Renal cortex interstitium (tissue), 11 donors: ENCODE data around the gene CDC14B. TPM values are rescaled to one million over a fixed set of nuclear protein-coding genes. Genes with fewer than 3 reads are reported as not detected.
"Not testable (repeated sequence)": the region's sequence is repeated elsewhere in the genome, so short reads cannot be mapped to it uniquely, and the experiment has no call there.

Experiments used
- DNase-seq, 11 donors: peaks; one replicate each; pipeline ENCODE4 v3.0.0-alpha.2; 2013; ENCODE audit warnings: low read depth in 9 of 11, low spot score in 4 of 11; ENCODE audit errors: extremely low read depth in 1 of 11
- polyA plus RNA-seq, 3 donors: library from polyadenylated mRNA; unstranded; fragments of 120-200 nt; gene quantifications; one replicate each; pipeline ENCODE4 v1.2.1, GENCODE V29; 2013; ENCODE audit not compliant: insufficient read length in 3 of 3

CDC14B gene
- polyA plus RNA-seq, 3 donors, result 23.7 to 32.0 (median 28.4) TPM

- DNase-seq, result no peak
Observed at GRCh38 chr9:96559339-96559943, 60.2 kb downstream of the CDC14B start.

DNA sequence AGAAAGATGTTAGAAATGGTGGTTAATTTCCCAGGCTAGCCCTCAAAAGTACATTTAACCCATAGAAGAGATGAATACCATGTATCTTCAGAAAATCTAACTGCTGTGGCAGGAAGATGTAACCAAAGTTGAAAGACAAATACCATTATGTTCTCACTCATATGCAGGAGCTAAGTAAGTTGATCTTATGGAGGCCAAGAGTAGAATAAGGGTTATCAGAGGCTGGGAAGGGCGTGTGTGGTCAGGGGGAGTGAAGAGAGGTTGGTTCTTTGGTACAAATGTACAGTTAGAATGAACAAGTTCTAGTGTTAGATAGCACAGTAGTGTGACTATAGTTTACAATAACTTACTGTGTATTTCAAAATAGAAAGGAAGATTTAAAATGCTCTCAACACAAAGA is 61.7 kb downstream of the CDC14B start:
- DNase-seq, result no peak

GRCh38 chr9:96556701-96557461 is 62.8 kb downstream of the CDC14B start:
- DNase-seq, result no peak

DNA sequence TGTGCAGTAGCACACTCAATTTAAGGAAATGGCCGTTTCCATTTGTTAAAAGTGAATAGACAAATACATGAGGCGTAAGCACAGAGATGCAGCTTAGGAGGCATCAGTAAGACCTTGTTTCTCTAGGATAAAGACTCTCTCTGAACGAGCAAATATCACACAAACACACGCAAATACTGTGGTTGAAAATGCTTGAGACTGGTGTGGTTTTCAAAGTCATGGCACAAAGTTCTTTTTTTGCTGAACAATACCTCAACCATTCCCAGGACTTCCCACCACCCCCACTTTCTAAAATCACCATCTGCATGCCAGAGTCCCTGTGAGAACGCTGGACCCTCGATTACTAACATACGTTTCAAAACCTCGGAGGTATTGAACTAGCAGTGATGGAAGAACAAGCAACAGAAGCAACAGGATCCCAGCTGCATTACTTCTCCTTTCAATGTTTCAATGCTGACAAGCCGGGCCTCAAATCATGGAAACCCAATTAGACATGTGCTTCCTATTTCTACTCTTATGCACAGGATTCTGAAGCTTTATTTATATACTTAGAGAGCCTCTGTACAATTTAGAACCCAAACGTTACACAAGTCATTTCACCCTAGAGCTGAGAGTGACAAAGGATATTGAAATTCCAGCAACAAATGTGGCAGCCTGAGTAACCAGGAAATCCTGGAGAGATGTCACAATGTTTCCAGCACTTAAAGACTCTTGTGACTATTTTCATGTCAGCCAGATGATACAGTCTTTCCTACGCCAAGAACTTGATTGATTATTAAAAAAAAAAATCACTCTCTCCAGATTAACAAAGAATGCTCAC is 63.9 kb downstream of the CDC14B start:
- no peak for DNase-seq

DNA sequence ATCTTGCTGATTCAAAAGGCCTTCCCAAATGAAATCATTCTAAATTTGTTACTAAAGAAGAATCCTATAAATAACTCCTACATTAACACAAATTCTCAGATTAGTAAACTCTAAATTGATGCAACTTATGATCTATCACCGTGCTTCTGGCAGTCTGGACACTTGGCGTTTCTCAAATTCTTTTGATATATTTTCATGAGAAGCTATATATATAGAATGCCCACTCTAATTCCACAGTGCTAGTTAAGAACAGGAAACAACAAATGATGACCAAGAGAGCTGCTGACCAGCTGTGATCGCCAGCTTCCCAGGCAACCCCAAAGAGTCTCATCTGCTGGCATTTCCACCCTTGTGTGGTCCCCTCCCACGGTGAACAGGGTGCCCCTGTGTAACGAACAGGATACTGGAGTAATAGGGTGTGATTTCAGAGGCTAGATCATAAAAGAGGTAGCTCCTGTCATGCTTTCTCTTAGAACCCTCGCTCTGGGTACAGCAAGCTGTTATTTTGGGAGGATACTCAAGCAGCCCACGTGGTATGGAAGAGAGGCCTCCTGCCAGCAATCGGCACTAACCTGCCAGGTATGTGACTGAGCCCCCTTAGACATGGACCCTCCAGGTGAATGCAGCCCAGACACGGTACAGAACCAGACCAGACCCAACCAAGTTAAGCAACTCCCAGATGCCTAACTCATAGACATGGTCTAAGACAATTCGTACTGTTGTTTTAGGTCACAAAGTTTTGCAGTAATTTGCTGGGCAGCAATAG is 64.7 kb downstream of the CDC14B start:
- DNase-seq, result no peak

- no peak for DNase-seq
Observed at GRCh38 chr9:96554326-96554725, 65.3 kb downstream of the CDC14B start.

- no peak for DNase-seq
Observed at GRCh38 chr9:96553070-96553469, 66.6 kb downstream of the CDC14B start.

GRCh38 chr9:96551403-96551802 is 68.2 kb downstream of the CDC14B start:
- no peak for DNase-seq

- DNase-seq, result no peak
Observed at GRCh38 chr9:96550659-96551058, 69.0 kb downstream of the CDC14B start.

- not testable (repeated sequence) for DNase-seq
Observed at GRCh38 chr9:96543131-96543530, 76.5 kb downstream of the CDC14B start.

- no peak for DNase-seq
Observed at GRCh38 chr9:96540106-96540505, 79.5 kb downstream of the CDC14B start.

DNA sequence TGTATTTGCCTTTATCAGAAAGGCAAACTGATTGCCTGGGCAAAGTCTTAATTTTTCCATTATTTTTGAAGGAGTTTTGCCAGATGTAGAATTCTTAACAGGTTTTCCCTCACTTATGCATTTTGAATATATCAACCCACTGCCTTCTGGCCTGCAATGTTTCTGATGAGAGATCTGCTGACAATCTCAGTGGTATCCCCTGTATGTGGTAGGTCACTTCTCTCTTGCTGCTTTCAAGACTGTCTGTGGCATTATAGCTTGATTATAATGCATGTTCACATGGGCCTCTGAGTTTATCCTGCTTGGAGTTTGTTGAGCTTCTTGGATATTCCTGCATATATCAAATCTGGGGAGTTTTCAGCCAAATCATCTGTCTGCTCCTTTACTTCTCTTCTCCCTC is 87.5 kb downstream of the CDC14B start:
- DNase-seq, result no peak

DNA sequence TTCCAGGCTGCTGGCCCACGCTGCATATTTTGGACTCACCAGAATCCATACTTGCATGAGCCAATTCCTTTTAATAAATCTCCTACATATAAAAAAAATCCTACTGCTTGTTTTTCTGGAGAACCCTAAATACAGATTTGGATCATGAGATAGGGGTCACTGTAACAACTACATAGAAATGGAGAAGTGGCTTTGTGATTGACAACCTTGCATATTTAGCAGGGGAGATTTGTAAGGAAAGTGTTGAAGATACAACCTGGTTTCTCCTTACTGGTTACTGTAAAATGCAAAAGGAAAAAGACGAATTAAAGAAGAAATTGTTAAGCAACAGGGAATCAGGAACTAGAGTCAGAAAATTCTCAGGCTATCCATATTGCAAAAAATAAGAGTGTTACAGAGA is 94.9 kb downstream of the CDC14B start:
- no peak for DNase-seq

- no peak for DNase-seq
Observed at GRCh38 chr9:96524045-96524444, 95.6 kb downstream of the CDC14B start.

DNA sequence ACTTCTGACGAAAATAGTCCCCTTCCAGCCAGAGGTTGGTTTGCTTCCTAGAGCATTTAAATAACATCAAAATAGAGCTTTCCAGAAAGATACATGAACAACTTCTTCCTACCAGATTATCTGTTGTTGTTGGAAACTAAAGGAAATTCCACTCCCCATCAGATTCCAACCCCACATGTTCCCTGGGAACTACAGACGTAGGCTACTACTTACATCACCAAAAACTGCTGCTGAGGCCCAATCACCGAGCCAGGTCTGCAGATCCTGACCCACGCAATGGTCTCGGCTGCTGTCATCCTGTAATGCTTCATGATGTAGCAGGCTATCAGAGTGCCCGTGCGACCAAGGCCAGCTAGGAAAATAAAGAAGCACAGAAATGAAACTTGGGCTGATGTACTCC is 96.3 kb downstream of the CDC14B start:
- no peak for DNase-seq

- DNase-seq, result no peak
Observed at GRCh38 chr9:96522366-96522765, 97.3 kb downstream of the CDC14B start.

DNA sequence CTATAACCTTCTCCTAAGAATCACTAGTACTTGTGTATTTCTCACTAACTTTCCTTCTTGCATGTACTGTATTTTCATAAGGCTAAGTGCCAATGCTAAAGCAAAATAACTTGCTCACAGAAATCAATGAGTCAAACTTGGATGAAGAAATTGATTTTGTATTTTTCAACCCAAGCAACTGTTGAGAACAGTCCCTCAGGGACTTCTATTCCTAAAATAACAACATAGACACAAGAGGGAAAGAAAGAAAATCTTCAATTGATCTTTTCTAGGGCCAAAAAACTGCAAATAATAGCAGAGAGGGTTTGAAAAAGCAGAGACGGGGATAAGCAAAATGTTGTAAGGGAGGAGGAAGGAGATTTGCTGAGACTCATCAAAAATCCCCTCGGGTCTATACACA is 99.9 kb downstream of the CDC14B start:
- DNase-seq, result no peak

DNA sequence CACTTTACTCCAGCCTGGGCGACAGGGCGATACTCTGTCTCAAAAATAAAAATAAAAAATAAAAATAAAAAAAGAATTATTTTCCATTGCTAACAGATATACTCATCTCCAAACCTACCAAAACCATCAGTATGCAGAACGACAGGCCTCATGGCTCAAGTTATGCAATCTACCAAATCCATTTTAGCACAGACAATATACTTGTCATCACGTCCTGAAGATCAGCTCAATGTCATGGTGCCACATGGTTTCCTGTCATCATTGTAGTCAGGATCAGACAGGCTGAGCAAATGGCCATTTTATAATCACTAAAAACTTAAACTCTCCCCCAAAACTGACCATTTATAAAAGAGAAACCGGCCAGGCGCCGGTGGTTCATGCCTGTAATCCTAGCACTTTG is 100.5 kb downstream of the CDC14B start:
- DNase-seq, result no peak
